Ovary (tissue), 3 donors: Measurements from ENCODE around the gene PRDM10.

Experiments used
- CTCF ChIP-seq, 3 donors: fragments of 450-650 bp in 2 of 3; fragments of 200-600 bp in 1 of 3; IDR thresholded peaks; one replicate each; pipeline versions ENCODE4 v1.5.1 to v1.8.0; 2016 to 2022; ENCODE audit warnings: antibody characterized with exemption in 3 of 3, mild to moderate bottlenecking in 1 of 3
- EP300 ChIP-seq: sonication (generic); formaldehyde crosslinking; IDR thresholded peaks from one replicate; pipeline ENCODE4 v1.6.1; 2017; ENCODE audit warnings: antibody characterized with exemption
- POLR2A ChIP-seq: fragments of 450-650 bp; IDR thresholded peaks from one replicate; pipeline ENCODE4 v1.6.1; 2017; ENCODE audit warnings: antibody characterized with exemption, mild to moderate bottlenecking, moderate library complexity
- donor health status: DM: no; HTN: no; CAD: no.

GRCh38 chr11:129997513-129997912 lies 5.1 kb downstream of the PRDM10 start:
- TF ChIP-seq CTCF (IDR thresholded peaks at IDR 0.05) (no peak), POLR2A (no peak), EP300 (no peak)
